H9 (cell line): ENCODE results near the gene ALOX5. TPM values are rescaled to one million over a fixed set of nuclear protein-coding genes. Genes with fewer than 3 reads are reported as not detected.
A peak's percentile ranks its signal among the peaks of the same experiment; 100 is the strongest.

Source experiments
- DNase-seq: peaks from one replicate; pipeline ENCODE4 v3.0.0-alpha.2; 2017
- H2AFZ ChIP-seq: one replicate; pipeline ENCODE4 v1.6.1; 2013; ENCODE audit warnings: mild to moderate bottlenecking, low read length, control low read depth, moderate library complexity
- H2AK5ac ChIP-seq: 2 replicates; pipeline ENCODE4 v1.6.1; 2013; ENCODE audit warnings: low read length, control low read depth, mixed read lengths; ENCODE audit not compliant: insufficient read length
- H2BK120ac ChIP-seq: one replicate; pipeline ENCODE4 v1.6.1; 2013; ENCODE audit warnings: low read depth, mild to moderate bottlenecking, low read length, control low read depth, inconsistent platforms; ENCODE audit not compliant: poor library complexity, severe bottlenecking
- H2BK12ac ChIP-seq: 2 replicates; pipeline ENCODE4 v1.6.1; 2013; ENCODE audit warnings: low read length, control low read depth, mixed read lengths, low read depth; ENCODE audit not compliant: insufficient read length
- H2BK15ac ChIP-seq: 2 replicates; pipeline ENCODE4 v1.6.1; 2013; ENCODE audit warnings: low read depth, low read length, control low read depth
- H2BK20ac ChIP-seq: one replicate; pipeline ENCODE4 v1.6.1; 2013; ENCODE audit warnings: low read depth, mild to moderate bottlenecking, low read length, control low read depth, inconsistent platforms; ENCODE audit not compliant: poor library complexity, severe bottlenecking
- H2BK5ac ChIP-seq: 2 replicates; pipeline ENCODE4 v1.6.1; 2013; ENCODE audit warnings: low read length, control low read depth, mixed read lengths; ENCODE audit not compliant: insufficient read length
- H3K14ac ChIP-seq: 2 replicates; pipeline ENCODE4 v1.6.1; 2013; ENCODE audit warnings: low read length, control low read depth; ENCODE audit not compliant: insufficient read depth
- H3K18ac ChIP-seq: 2 replicates; pipeline ENCODE4 v1.6.1; 2013; ENCODE audit warnings: low read depth, mild to moderate bottlenecking, mixed read lengths, low read length, control low read depth; ENCODE audit not compliant: insufficient read length
- H3K23ac ChIP-seq: 2 replicates; pipeline ENCODE4 v1.6.1; 2013; ENCODE audit warnings: low read length, control low read depth, mixed read lengths, low read depth; ENCODE audit not compliant: insufficient read length
- H3K23me2 ChIP-seq: 2 replicates; pipeline ENCODE4 v1.6.1; 2013; ENCODE audit warnings: low read depth, mild to moderate bottlenecking, mixed read lengths, low read length, control low read depth; ENCODE audit not compliant: insufficient read length, poor library complexity, severe bottlenecking
- H3K27ac ChIP-seq: 2 replicates; pipeline ENCODE4 v1.5.1; 2013; ENCODE audit warnings: low read length, control low read depth, mixed read lengths, low read depth; ENCODE audit not compliant: insufficient read length
- H3K27me3 ChIP-seq: 2 replicates; pipeline ENCODE4 v1.6.1; 2013; ENCODE audit warnings: low read length, control low read depth, inconsistent platforms; ENCODE audit not compliant: insufficient read depth
- H3K4ac ChIP-seq: 2 replicates; pipeline ENCODE4 v1.6.1; 2013; ENCODE audit warnings: low read depth, mild to moderate bottlenecking, control low read depth, inconsistent platforms, low read length, moderate library complexity
- H3K4me1 ChIP-seq: 2 replicates; pipeline ENCODE4 v1.6.1; 2013; ENCODE audit warnings: low read length, control low read depth, inconsistent platforms; ENCODE audit not compliant: insufficient read depth
- H3K4me2 ChIP-seq: 2 replicates; pipeline ENCODE4 v1.6.1; 2013; ENCODE audit warnings: low read length, control low read depth, mixed read lengths; ENCODE audit not compliant: insufficient read length, insufficient read depth
- H3K56ac ChIP-seq: 2 replicates; pipeline ENCODE4 v1.6.1; 2013; ENCODE audit warnings: low read depth, mild to moderate bottlenecking, mixed read lengths, low read length, control low read depth; ENCODE audit not compliant: insufficient read length
- H3K79me1 ChIP-seq: 2 replicates; pipeline ENCODE4 v1.6.1; 2013; ENCODE audit warnings: low read depth, mild to moderate bottlenecking, moderate library complexity, low read length, control low read depth, inconsistent platforms; ENCODE audit not compliant: insufficient read depth, poor library complexity, severe bottlenecking
- H3K79me2 ChIP-seq: 2 replicates; pipeline ENCODE4 v1.6.1; 2013; ENCODE audit warnings: low read length, control low read depth, inconsistent platforms; ENCODE audit not compliant: insufficient read depth
- H3K9ac ChIP-seq: 2 replicates; pipeline ENCODE4 v1.6.1; 2013; ENCODE audit warnings: low read length, control low read depth, mixed read lengths; ENCODE audit not compliant: insufficient read length; ENCODE audit errors: extremely low read depth
- H3K9me3 ChIP-seq: one replicate; pipeline ENCODE4 v1.6.1; 2013; ENCODE audit warnings: low read depth, low read length, inconsistent platforms; ENCODE audit not compliant: control insufficient read depth
- H3T11ph ChIP-seq: one replicate; pipeline ENCODE4 v1.6.1; 2013; ENCODE audit warnings: mild to moderate bottlenecking, low read length, control low read depth, inconsistent platforms
- H4K20me1 ChIP-seq: one replicate; pipeline ENCODE4 v1.6.1; 2013; ENCODE audit not compliant: control insufficient read depth, insufficient read length, insufficient read depth
- H4K5ac ChIP-seq: 2 replicates; pipeline ENCODE4 v1.6.1; 2013; ENCODE audit warnings: low read depth, mild to moderate bottlenecking, mixed read lengths, low read length, control low read depth; ENCODE audit not compliant: insufficient read length
- H4K8ac ChIP-seq: replicated peaks from 2 replicates; pipeline ENCODE4 v1.6.1; 2013; ENCODE audit warnings: low read length, control low read depth, mixed read lengths, low read depth; ENCODE audit not compliant: insufficient read length
- H4K91ac ChIP-seq: 2 replicates; pipeline ENCODE4 v1.6.1; 2013; ENCODE audit warnings: low read depth, mild to moderate bottlenecking, moderate library complexity, mixed read lengths, low read length, control low read depth; ENCODE audit not compliant: insufficient read length
- H3K27ac Mint-ChIP-seq, 3 experiments: 2 replicates in 2 of 3; 3 replicates in 1 of 3; pipeline ENCODE4 v1.8.0; 2020 to 2021; ENCODE audit warnings: mixed read lengths in 3 of 3, mild to moderate bottlenecking in 1 of 3, moderate library complexity in 1 of 3
- H3K27me3 Mint-ChIP-seq: 2 replicates; pipeline ENCODE4 v1.8.0; 2021; ENCODE audit warnings: low read depth, mild to moderate bottlenecking, moderate library complexity, mixed read lengths
- H3K36me3 Mint-ChIP-seq, 3 experiments: 2 replicates in 2 of 3; 3 replicates in 1 of 3; pipeline ENCODE4 v1.8.0; 2020 to 2021; ENCODE audit warnings: low read depth in 3 of 3, mixed read lengths in 3 of 3; ENCODE audit not compliant: insufficient read depth in 1 of 3
- H3K4me1 Mint-ChIP-seq, 2 experiments: 2 replicates each; pipeline ENCODE4 v1.8.0; 2020; ENCODE audit warnings: mixed read lengths in 2 of 2
- H3K4me3 Mint-ChIP-seq, 2 experiments: 2 replicates in 1 of 2; 3 replicates in 1 of 2; pipeline ENCODE4 v1.8.0; 2020 to 2021; ENCODE audit warnings: mild to moderate bottlenecking in 2 of 2, mixed read lengths in 2 of 2, moderate library complexity in 1 of 2
- H3K9me3 Mint-ChIP-seq, 2 experiments: 2 replicates in 1 of 2; 3 replicates in 1 of 2; pipeline ENCODE4 v1.8.0; 2020; ENCODE audit warnings: mild to moderate bottlenecking in 2 of 2, mixed read lengths in 2 of 2, moderate library complexity in 1 of 2
- CTCF ChIP-seq: fragments of 200-600 bp; sonication (generic); conservative IDR thresholded peaks from 3 replicates; pipeline ENCODE4 v1.8.0; 2021; ENCODE audit warnings: antibody characterized with exemption, mild to moderate bottlenecking
- WGBS: extraction: QIAGEN DNeasy Blood & Tissue Kit; methylation state at CpG from one replicate; pipeline ENCODE4 v1.1.7; 2013; ENCODE audit warnings: missing lambda C conversion rate, low lambda C conversion rate, mixed read lengths; ENCODE audit not compliant: insufficient read length; ENCODE audit errors: extremely low coverage; 5-methylcytosine and 5-hydroxymethylcytosine counted together
- total RNA-seq: library from RNA; stranded (reverse); gene quantifications from 2 replicates; pipeline ENCODE4 v1.2.1, GENCODE V29; 2021

The ALOX5 gene
- total RNA-seq, 1 experiment from 2014 or later: 3.7 TPM

GRCh38 chr10:45409782-45410181 is 35.8 kb downstream of the ALOX5 start:
- H3K4ac ChIP-seq: no peak overlapping the region
- no peaks in the 10 kb centered on the region for H3K23me2 ChIP-seq
- no peak overlapping the region for H4K8ac ChIP-seq
- peak overlapping the region in 2 of 3 experiments; percentile 2 to 42; a peak in 2 of 7 replicates for H3K27ac Mint-ChIP-seq
- H2BK15ac ChIP-seq: no peak overlapping the region
- H2BK12ac ChIP-seq: no peak overlapping the region
- H4K91ac ChIP-seq: no peak overlapping the region
- no peak overlapping the region for H2BK120ac ChIP-seq
- H3K23ac ChIP-seq: no peak overlapping the region
- H3K4me1 Mint-ChIP-seq: peaks cover 38 to 40% of the 10 kb centered on the region in 2 experiments
- H3K79me1 ChIP-seq: no peaks in the 10 kb centered on the region
- H3K9ac ChIP-seq: no peak overlapping the region
- peaks cover 6% of the 10 kb centered on the region; the same call in 1 of the 2 replicates for H3K4me1 ChIP-seq
- peaks cover 0 to 6% of the 10 kb centered on the region in 2 experiments; a peak in 2 of 5 replicates for H3K9me3 Mint-ChIP-seq
- no peaks in the 10 kb centered on the region for H4K20me1 ChIP-seq
- DNase-seq: no peak
- H2AK5ac ChIP-seq: no peak overlapping the region
- no peaks in the 10 kb centered on the region for H3K9me3 ChIP-seq
- peaks cover 0 to 2% (median 2%) of the 10 kb centered on the region in 3 experiments; a peak in 2 of 7 replicates for H3K36me3 Mint-ChIP-seq
- H3K4me2 ChIP-seq: no peak overlapping the region
- no peak overlapping the region for H2BK5ac ChIP-seq
- H3K79me2 ChIP-seq: no peaks in the 10 kb centered on the region
- H3K27me3 ChIP-seq: no peaks in the 10 kb centered on the region
- TF ChIP-seq CTCF: no peak
- no peak overlapping the region for H3K56ac ChIP-seq
- H2AFZ ChIP-seq: no peak overlapping the region
- no peak overlapping the region for H3K27ac ChIP-seq
- no peak overlapping the region for H2BK20ac ChIP-seq
- WGBS: no CpG with 5 or more reads among the region's 1 CpG
- H3K14ac ChIP-seq: no peak overlapping the region
- no peak overlapping the region for H3K18ac ChIP-seq
- no peak overlapping the region for H3K4me3 Mint-ChIP-seq
- H3K27me3 Mint-ChIP-seq: peaks cover 6% of the 10 kb centered on the region
- no peak overlapping the region for H4K5ac ChIP-seq
- no peak overlapping the region for H3T11ph ChIP-seq
